Measurements from ENCODE around the gene MAPK8. TPM values are rescaled to one million over a fixed set of nuclear protein-coding genes. Genes with fewer than 3 reads are reported as not detected.
A peak's percentile ranks its signal among the peaks of the same experiment; 100 is the strongest.

The MAPK8 gene
- total and polyA plus RNA-seq, 2 donors, result 22.6 to 62.1 TPM

GRCh38 chr10:48459270-48460150, 153.0 kb downstream of the MAPK8 start:
- Histone ChIP-seq H3K27me3 (ENCODE audit: control insufficient read depth in 2 of 2, insufficient read depth in 1 of 2, low read length in 1 of 2) (no peaks in the 10 kb centered on the region), H3K27ac (ENCODE audit: low read depth in 1 of 2, low read length in 1 of 2) (no peak overlapping the region), H3K9me3 (ENCODE audit: control insufficient read depth in 2 of 2, insufficient read depth in 1 of 2, low read length in 1 of 2) (peaks cover 0 to 1% of the 10 kb centered on the region in 2 donors), H3K36me3 (ENCODE audit: control insufficient read depth in 2 of 2, insufficient read depth in 2 of 2, low read length in 1 of 2) (no peaks in the 10 kb centered on the region), H3K4me1 (ENCODE audit: control insufficient read depth in 2 of 2, insufficient read depth in 2 of 2, low read length in 2 of 2) (peaks cover 0 to 23% of the 10 kb centered on the region in 2 donors), H3K4me3 (ENCODE audit: low read length in 2 of 2) (no peak overlapping the region)
- DNase-seq (ENCODE audit: low read depth in 6 of 9, low spot score in 9 of 9), result no peak
- WGBS, result 83% methylated on average over 23 of the region's 23 CpGs

- H3K36me3 ChIP-seq (ENCODE audit: control insufficient read depth in 2 of 2, insufficient read depth in 2 of 2, low read length in 1 of 2), result no peaks in the 10 kb centered on the region
- no peak overlapping the region for H3K27ac ChIP-seq (ENCODE audit: low read depth in 1 of 2, low read length in 1 of 2)
- peaks cover 0 to 23% of the 10 kb centered on the region in 2 donors for H3K4me1 ChIP-seq (ENCODE audit: control insufficient read depth in 2 of 2, insufficient read depth in 2 of 2, low read length in 2 of 2)
- 97% methylated on average over 2 of the region's 2 CpGs for WGBS
- H3K4me3 ChIP-seq (ENCODE audit: low read length in 2 of 2), result no peak overlapping the region
- peaks cover 0 to 1% of the 10 kb centered on the region in 2 donors for H3K9me3 ChIP-seq (ENCODE audit: control insufficient read depth in 2 of 2, insufficient read depth in 1 of 2, low read length in 1 of 2)
- no peak for DNase-seq (ENCODE audit: low read depth in 6 of 9, low spot score in 9 of 9)
- H3K27me3 ChIP-seq (ENCODE audit: control insufficient read depth in 2 of 2, insufficient read depth in 1 of 2, low read length in 1 of 2), result no peaks in the 10 kb centered on the region
Observed at GRCh38 chr10:48460182-48460581, 153.7 kb downstream of the MAPK8 start.

GRCh38 chr10:48461623-48462481, 155.4 kb downstream of the MAPK8 start:
- DNase-seq (ENCODE audit: low read depth in 6 of 9, low spot score in 9 of 9), result no peak

GRCh38 chr10:48462482-48463020, 156.1 kb downstream of the MAPK8 start:
- H3K4me1 ChIP-seq (ENCODE audit: control insufficient read depth in 2 of 2, insufficient read depth in 2 of 2, low read length in 2 of 2), result peaks cover 0 to under 1% of the 10 kb centered on the region in 2 donors
- H3K36me3 ChIP-seq (ENCODE audit: control insufficient read depth in 2 of 2, insufficient read depth in 2 of 2, low read length in 1 of 2), result no peaks in the 10 kb centered on the region
- H3K27ac ChIP-seq (ENCODE audit: low read depth in 1 of 2, low read length in 1 of 2), result peak overlapping the region in 1 of 2 donors; percentile 2
- no peak for DNase-seq (ENCODE audit: low read depth in 6 of 9, low spot score in 9 of 9)
- H3K27me3 ChIP-seq (ENCODE audit: control insufficient read depth in 2 of 2, insufficient read depth in 1 of 2, low read length in 1 of 2), result no peaks in the 10 kb centered on the region
- no peak overlapping the region for H3K4me3 ChIP-seq (ENCODE audit: low read length in 2 of 2)
- whole genome bisulfite sequencing, result 97% methylated on average over 5 of the region's 5 CpGs
- peaks cover 0 to 1% of the 10 kb centered on the region in 2 donors for H3K9me3 ChIP-seq (ENCODE audit: control insufficient read depth in 2 of 2, insufficient read depth in 1 of 2, low read length in 1 of 2)

More at GRCh38 chr10:48461623-48462481, 155.4 kb downstream of the MAPK8 start:
- no peak overlapping the region for H3K4me3 ChIP-seq (ENCODE audit: low read length in 2 of 2)
- H3K9me3 ChIP-seq (ENCODE audit: control insufficient read depth in 2 of 2, insufficient read depth in 1 of 2, low read length in 1 of 2), result peaks cover 0 to 1% of the 10 kb centered on the region in 2 donors
- H3K36me3 ChIP-seq (ENCODE audit: control insufficient read depth in 2 of 2, insufficient read depth in 2 of 2, low read length in 1 of 2), result no peaks in the 10 kb centered on the region
- WGBS, result 92% methylated on average over 12 of the region's 12 CpGs
- no peak overlapping the region for H3K27ac ChIP-seq (ENCODE audit: low read depth in 1 of 2, low read length in 1 of 2)
- H3K27me3 ChIP-seq (ENCODE audit: control insufficient read depth in 2 of 2, insufficient read depth in 1 of 2, low read length in 1 of 2), result no peaks in the 10 kb centered on the region
- peaks cover 0 to 8% of the 10 kb centered on the region in 2 donors for H3K4me1 ChIP-seq (ENCODE audit: control insufficient read depth in 2 of 2, insufficient read depth in 2 of 2, low read length in 2 of 2)

- Histone ChIP-seq H3K36me3 (ENCODE audit: control insufficient read depth in 2 of 2, insufficient read depth in 2 of 2, low read length in 1 of 2) (no peaks in the 10 kb centered on the region), H3K27ac (ENCODE audit: low read depth in 1 of 2, low read length in 1 of 2) (no peak overlapping the region), H3K4me3 (ENCODE audit: low read length in 2 of 2) (no peak overlapping the region), H3K27me3 (ENCODE audit: control insufficient read depth in 2 of 2, insufficient read depth in 1 of 2, low read length in 1 of 2) (no peaks in the 10 kb centered on the region), H3K9me3 (ENCODE audit: control insufficient read depth in 2 of 2, insufficient read depth in 1 of 2, low read length in 1 of 2) (peaks cover 0 to 1% of the 10 kb centered on the region in 2 donors), H3K4me1 (ENCODE audit: control insufficient read depth in 2 of 2, insufficient read depth in 2 of 2, low read length in 2 of 2) (peaks cover 0 to 9% of the 10 kb centered on the region in 2 donors)
- 93% methylated on average over 8 of the region's 8 CpGs for WGBS
- DNase-seq (ENCODE audit: low read depth in 6 of 9, low spot score in 9 of 9), result no peak
Observed at GRCh38 chr10:48463318-48464003, 157.0 kb downstream of the MAPK8 start.

- WGBS, result 89% methylated on average over 9 of the region's 9 CpGs
- Histone ChIP-seq H3K36me3 (ENCODE audit: control insufficient read depth in 2 of 2, insufficient read depth in 2 of 2, low read length in 1 of 2) (no peaks in the 10 kb centered on the region), H3K4me3 (ENCODE audit: low read length in 2 of 2) (no peak overlapping the region), H3K27me3 (ENCODE audit: control insufficient read depth in 2 of 2, insufficient read depth in 1 of 2, low read length in 1 of 2) (no peaks in the 10 kb centered on the region), H3K4me1 (ENCODE audit: control insufficient read depth in 2 of 2, insufficient read depth in 2 of 2, low read length in 2 of 2) (peaks cover 0 to 17% of the 10 kb centered on the region in 2 donors), H3K9me3 (ENCODE audit: control insufficient read depth in 2 of 2, insufficient read depth in 1 of 2, low read length in 1 of 2) (peaks cover 0 to 1% of the 10 kb centered on the region in 2 donors), H3K27ac (ENCODE audit: low read depth in 1 of 2, low read length in 1 of 2) (no peak overlapping the region)
- DNase-seq (ENCODE audit: low read depth in 6 of 9, low spot score in 9 of 9), result no peak
Observed at GRCh38 chr10:48464121-48464870, 157.8 kb downstream of the MAPK8 start.

- 84% methylated on average over 27 of the region's 27 CpGs for WGBS
- no peak overlapping the region for H3K27ac ChIP-seq (ENCODE audit: low read depth in 1 of 2, low read length in 1 of 2)
- no peaks in the 10 kb centered on the region for H3K36me3 ChIP-seq (ENCODE audit: control insufficient read depth in 2 of 2, insufficient read depth in 2 of 2, low read length in 1 of 2)
- H3K9me3 ChIP-seq (ENCODE audit: control insufficient read depth in 2 of 2, insufficient read depth in 1 of 2, low read length in 1 of 2), result no peaks in the 10 kb centered on the region
- H3K27me3 ChIP-seq (ENCODE audit: control insufficient read depth in 2 of 2, insufficient read depth in 1 of 2, low read length in 1 of 2), result no peaks in the 10 kb centered on the region
- no peak for DNase-seq (ENCODE audit: low read depth in 6 of 9, low spot score in 9 of 9)
- H3K4me3 ChIP-seq (ENCODE audit: low read length in 2 of 2), result no peak overlapping the region
- H3K4me1 ChIP-seq (ENCODE audit: control insufficient read depth in 2 of 2, insufficient read depth in 2 of 2, low read length in 2 of 2), result peaks cover 2 to 25% of the 10 kb centered on the region in 2 donors
Observed at GRCh38 chr10:48464871-48465736, 158.6 kb downstream of the MAPK8 start.
